HTERT RPE-1 (cell line): ENCODE data around the gene HAT1.

ENCODE experiments used
- in situ Hi-C: fragments of 300-500 bp; cut with MboI; formaldehyde crosslinking; loops from 4 replicates; pipeline ENCODE4 v1.14.3; 2020; ENCODE audit warnings: low sequenced_read_pairs

HAT1 gene

GRCh38 chr2:171913517-171913916 is 8.7 kb upstream of the HAT1 start:
- in situ Hi-C loops, result no loop called here

GRCh38 chr2:171919453-171919852 is 2.8 kb upstream of the HAT1 start:
- in situ Hi-C loops, result no loop called here

- in situ Hi-C loops, result no loop called here
These were observed 361 bp upstream of the HAT1 start for GRCh38 chr2:171921970-171922229.

- in situ Hi-C loops, result no loop called here
These were observed 945 bp downstream of the HAT1 start for GRCh38 chr2:171923206-171923605.

DNA sequence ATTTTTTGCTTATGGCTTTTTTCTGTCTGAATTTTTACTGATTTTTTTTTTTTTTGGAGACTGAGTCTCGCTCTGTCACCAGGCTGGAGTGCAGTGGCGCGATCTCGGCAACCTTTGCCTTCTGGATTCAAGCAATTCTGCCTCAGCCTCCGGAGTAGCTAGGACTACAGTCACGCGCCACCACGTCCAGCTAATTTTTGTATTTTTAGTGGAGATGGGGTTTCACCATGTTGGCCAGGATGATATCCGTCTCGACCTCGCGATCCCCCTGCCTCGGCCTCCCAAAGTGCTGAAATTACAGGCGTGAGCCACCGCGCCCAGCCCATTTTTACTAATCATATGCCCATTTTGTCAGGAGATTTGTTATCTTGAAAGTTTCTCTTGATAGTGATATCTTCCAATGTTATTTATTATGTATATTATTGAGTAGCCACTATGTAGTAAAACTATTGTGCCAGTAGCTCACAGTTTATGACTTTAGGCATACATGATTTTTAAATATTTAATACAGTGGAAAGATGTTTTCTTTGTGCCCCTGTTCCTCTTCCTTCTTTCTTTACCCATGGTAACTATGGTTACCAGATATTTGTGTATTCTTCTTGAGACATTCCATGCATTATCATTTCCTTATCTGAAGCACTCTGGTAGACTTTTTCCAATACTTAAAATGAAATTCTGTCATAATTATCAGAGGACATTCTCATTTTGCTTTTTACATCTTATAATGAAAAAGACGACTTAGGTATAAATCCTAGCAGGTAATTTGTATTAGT is 2.1 kb downstream of the HAT1 start:
- in situ Hi-C loops, result no loop called here

DNA sequence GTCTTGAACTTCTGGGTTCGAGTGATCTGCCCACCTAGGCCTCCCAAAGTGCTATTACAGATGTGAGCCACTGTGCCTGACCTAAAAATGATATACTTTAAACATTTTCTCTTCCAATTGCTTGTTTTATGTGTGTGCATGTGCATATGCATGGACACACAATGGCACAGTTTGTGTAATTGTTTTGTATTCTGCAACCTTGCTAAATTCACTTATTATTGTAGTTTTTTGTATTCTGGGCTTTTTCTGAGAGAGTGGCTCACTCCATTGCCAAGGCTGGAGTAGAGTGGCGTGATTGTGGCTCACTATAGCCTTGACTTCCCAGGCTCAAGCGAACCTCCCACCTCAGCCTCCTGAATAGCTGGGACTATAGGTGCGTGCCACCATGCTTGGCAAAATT is 8.1 kb downstream of the HAT1 start:
- in situ Hi-C loops, result no loop called here

DNA sequence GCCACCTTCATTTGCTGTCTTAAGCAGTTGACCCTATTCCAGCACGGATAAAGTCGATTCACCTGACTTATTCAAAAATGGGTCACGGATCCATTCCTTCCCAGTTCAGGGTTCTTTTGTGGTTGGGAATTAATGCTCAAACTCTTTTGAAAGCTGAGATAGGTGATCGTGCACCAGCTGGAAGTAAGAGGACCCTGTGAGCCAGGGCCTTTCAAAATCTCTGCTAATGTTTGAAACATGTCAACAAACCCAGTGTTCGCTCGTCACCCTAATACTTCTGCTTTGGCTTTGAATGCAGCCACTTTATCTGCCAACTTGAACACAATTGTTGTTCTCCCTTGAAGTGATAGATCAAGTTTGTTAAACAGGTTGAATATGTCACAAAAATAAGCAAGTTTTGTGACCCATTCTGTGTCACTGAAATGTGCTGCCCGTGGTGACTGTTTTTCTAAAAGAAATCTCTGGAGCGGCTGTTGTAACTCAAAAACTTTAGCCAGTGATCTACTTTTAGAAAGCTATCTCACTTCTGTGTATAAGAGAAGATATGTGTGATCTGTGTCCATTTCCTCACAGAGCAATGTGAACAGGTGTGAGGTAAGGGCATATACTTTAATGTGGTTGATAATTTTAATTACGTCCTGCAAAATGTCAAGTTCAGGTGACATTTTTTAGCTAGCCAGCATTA is 16.9 kb downstream of the HAT1 start:
- in situ Hi-C loops, result no loop called here

GRCh38 chr2:171939743-171940071 is 17.4 kb downstream of the HAT1 start:
- in situ Hi-C loops, result no loop called here

GRCh38 chr2:171941316-171941699 is 19.0 kb downstream of the HAT1 start:
- in situ Hi-C loops, result no loop called here

DNA sequence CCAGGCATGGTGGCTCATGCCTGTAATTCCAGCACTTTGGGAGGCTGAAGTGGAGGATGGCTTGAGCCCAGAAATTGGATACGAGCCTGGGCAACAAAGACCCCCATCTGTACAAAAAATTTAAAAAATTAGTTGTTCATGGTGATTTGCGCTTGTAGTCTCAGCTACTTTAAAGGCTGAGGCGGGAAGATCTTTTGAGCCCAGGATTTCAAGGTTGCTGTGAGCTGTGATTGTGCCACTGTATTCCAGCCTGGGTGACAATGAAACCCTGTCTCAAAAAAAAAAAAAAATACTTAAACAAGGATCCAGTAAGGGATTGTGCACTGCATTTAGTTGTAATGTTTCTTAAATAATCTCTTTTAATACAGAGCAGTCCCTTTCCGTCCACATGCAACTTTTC is 21.6 kb downstream of the HAT1 start:
- in situ Hi-C loops, result no loop called here

GRCh38 chr2:171952276-171952675 is 30.0 kb downstream of the HAT1 start:
- in situ Hi-C loops, result no loop called here

GRCh38 chr2:171952748-171953147 is 30.5 kb downstream of the HAT1 start:
- in situ Hi-C loops, result no loop called here

GRCh38 chr2:171956135-171956825 is 34.0 kb downstream of the HAT1 start:
- in situ Hi-C loops, result no loop called here

DNA sequence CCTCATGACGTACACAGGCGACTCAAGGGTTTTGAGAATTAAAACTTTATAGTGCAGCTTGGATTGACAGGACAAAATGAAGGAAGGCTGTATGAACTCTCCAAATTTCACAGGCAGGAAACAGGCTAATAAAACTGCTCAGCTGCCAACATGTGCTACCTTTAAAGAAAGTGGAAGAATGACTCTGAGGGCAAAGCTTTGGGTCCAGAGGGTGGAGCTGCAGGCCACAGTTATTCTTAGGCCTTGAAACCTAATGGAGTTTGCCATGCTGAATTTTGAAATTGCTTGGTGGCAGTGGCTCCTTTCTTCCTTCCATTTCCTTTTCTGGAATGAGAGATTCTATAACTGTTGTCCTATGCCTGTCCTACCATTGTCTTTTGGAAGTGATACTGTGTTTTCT is 34.8 kb downstream of the HAT1 start:
- in situ Hi-C loops, result no loop called here

DNA sequence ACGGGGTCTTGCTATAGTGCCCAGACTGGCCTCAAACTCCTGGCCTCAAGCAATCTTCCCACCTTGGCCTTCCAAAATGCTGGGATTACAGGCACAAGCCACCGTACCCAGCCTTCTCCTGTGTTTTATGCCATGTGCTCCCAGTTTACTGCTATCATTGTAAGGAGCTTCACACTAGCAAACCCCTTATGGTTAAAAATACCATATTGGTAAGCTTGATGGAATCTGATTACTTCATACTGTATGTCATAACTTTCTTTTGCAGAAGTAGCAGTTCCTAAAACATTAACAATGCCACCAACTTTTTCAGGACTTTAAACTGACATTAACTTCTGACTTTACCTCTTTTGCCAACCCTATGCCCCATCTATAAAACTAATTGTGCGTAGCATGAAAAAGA is 36.2 kb downstream of the HAT1 start:
- in situ Hi-C loops, result no loop called here

DNA sequence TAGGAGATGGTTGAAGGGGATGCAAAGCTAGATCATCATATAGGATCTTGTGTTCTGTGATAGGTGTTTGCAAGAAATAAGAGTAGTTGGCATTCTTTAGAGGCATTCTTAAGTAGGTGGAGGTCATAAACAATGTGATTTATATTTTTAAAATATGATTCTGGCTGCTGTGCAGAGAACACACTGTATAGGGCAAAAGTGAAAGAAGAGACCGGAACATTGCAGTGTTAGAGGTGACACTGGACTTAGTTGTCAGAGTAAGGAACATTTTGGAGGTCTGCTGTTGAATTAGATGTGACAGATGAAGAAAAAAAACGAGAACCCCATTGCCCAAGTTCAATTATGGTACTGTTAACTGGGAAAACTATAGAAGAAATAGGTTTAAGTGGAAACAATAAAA is 37.7 kb downstream of the HAT1 start:
- in situ Hi-C loops, result no loop called here

DNA sequence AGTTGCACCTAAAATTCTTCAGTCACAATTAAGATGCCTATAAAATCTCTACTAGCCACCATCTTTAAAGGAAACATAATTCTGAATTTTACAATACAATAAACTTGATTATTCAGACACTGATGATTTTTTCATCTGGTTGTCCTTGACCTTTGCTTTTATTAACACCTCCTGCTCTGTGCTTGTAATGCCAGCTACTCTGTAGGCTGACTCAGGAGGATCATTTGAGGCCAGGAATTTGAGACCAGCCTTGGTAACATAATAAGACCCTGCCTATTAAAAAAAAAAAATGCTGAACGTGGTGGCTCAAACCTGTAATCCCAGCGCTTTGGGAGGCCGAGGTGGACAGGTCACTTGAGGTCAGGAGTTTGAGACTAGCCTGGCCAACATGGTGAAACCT is 38.3 kb downstream of the HAT1 start:
- in situ Hi-C loops, result no loop called here

GRCh38 chr2:171963198-171963597 is 40.9 kb downstream of the HAT1 start:
- in situ Hi-C loops, result no loop called here

GRCh38 chr2:171964308-171964707 is 42.0 kb downstream of the HAT1 start:
- in situ Hi-C loops, result no loop called here

GRCh38 chr2:171965238-171965637 is 43.0 kb downstream of the HAT1 start:
- in situ Hi-C loops, result no loop called here

DNA sequence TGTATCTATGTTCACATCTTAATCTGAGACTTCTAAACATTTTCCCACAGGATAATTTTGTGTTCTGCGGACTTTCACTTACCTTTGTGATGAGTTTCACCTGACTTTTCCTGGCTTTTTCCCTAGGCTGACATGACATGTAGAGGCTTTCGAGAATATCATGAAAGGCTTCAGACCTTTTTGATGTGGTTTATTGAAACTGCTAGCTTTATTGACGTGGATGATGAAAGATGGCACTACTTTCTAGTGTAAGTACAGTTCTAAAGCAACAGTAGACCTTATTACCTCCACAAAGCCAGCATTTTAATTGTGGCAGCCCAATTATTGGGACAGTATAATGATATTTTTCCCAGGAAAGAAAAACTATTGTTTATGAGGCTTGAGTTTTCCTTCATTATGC is 43.4 kb downstream of the HAT1 start:
- in situ Hi-C loops, result no loop called here

- in situ Hi-C loops, result no loop called here
These were observed 44.0 kb downstream of the HAT1 start for GRCh38 chr2:171966235-171966634.

DNA sequence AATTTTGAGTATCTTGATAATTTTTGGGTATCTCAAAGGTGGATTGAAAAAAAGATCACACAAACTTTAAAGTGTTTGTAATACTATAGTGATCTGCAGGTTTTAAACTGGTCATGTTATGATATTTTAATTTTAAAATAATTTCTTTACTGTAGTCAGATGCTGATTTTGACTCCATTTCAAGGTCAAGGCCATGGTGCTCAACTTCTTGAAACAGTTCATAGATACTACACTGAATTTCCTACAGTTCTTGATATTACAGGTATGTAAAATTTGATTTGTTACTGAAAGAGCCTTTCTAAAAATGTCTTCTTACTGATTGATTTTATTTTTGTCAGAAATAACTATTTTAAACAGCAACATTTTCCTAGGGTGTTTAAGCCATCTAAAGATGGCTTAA is 44.4 kb downstream of the HAT1 start:
- in situ Hi-C loops, result no loop called here
